ENCODE measurements around the gene TBKBP1.
"Not testable (repeated sequence)": the region's sequence is repeated elsewhere in the genome, so short reads cannot be mapped to it uniquely, and the experiment has no call there.

Gene TBKBP1

DNA sequence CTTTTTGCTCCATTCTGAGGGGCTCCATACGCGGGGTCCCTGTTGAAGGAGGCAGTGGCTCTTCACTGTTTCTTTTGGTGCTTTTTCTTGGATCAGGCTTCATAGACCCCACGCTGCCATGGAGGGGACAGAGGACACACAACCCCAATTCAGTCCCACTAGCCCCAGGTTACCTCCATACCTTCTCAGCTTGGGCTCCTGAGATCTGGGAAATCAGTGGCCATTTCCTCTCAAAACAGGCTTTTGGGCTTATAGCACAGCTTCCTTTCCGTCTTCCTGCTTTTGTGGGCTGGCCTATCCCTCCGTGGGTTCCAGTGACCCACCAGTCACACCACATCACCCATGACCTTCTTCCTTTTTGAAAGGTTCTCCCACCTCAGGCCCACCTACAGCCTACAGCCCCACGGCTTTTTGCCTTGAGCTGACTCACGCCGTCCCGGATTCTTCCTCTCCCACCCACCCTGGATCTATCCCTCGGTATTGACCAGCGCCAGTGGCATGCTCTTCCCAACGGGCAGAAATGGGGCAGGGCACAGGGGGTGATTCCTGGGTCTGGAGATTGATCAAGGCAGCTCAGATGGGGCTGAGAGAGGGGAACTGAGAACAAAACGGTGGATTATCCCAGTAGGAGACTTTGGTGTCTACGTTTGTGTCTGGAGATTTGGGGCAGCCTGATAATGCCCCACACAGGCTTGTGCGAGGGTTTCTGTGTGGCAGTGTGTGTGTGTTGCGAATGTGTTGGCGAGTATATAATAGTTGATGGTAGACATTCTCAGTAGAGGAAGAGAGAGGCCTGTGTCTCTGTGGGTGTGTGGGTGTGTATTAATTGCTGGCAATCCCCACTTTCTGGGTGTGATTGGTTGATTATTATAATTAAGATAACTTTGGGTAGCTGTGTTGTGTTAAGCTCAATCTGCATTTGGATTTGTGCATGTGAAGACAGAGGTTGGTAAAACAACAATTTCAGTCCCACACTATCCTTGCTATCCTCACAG, 42.8 kb downstream of the TBKBP1 start:
- H3K27ac ChIP-seq: no peak overlapping the region
- TF ChIP-seq, protein P1, sequence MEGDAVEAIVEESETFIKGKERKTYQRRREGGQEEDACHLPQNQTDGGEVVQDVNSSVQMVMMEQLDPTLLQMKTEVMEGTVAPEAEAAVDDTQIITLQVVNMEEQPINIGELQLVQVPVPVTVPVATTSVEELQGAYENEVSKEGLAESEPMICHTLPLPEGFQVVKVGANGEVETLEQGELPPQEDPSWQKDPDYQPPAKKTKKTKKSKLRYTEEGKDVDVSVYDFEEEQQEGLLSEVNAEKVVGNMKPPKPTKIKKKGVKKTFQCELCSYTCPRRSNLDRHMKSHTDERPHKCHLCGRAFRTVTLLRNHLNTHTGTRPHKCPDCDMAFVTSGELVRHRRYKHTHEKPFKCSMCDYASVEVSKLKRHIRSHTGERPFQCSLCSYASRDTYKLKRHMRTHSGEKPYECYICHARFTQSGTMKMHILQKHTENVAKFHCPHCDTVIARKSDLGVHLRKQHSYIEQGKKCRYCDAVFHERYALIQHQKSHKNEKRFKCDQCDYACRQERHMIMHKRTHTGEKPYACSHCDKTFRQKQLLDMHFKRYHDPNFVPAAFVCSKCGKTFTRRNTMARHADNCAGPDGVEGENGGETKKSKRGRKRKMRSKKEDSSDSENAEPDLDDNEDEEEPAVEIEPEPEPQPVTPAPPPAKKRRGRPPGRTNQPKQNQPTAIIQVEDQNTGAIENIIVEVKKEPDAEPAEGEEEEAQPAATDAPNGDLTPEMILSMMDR (conservative IDR thresholded peaks at IDR 0.05): no peak

DNA sequence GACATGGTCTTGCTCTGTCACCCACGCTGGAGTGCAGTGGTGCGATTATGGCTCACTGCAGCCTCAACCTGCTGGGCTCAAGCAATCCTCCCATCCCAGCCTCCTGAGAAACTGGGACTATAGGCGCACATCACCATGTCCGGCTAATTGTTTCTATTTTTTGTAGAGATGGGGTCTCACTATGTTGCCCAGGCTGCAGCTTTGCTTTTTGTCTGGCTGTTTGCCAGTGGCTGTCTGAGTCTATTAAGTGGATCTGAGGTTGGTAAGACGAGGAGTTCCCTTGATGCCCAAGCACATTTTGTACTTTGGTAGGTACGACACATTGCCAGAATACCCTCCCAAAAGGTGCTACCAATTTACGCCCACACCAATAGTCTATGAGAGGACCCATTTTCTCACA, 44.2 kb downstream of the TBKBP1 start:
- H3K27ac ChIP-seq: no peak overlapping the region
- TF ChIP-seq, protein P1 (conservative IDR thresholded peaks at IDR 0.05): no peak

DNA sequence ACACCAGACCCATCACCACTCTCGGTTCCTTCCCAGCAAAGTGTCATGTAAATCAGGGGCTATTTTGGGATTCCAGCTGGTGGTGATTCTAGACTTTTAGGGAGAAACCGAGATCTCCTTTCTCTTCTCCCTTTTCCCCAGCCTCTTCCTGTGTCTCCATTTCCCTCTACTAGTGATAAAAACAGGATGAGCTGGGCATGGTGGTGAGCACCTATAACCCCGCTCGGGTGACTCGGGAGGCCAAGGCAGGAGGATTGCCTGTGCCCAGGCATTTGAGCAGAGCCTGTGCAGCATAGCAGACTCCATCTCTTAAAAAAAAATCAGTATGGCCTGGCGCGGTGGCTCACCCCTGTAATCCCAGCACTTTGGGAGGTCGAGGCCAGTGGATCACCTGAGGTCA, 45.2 kb downstream of the TBKBP1 start:
- TF ChIP-seq, protein P1 (conservative IDR thresholded peaks at IDR 0.05): no peak
- no peak overlapping the region for H3K27ac ChIP-seq

DNA sequence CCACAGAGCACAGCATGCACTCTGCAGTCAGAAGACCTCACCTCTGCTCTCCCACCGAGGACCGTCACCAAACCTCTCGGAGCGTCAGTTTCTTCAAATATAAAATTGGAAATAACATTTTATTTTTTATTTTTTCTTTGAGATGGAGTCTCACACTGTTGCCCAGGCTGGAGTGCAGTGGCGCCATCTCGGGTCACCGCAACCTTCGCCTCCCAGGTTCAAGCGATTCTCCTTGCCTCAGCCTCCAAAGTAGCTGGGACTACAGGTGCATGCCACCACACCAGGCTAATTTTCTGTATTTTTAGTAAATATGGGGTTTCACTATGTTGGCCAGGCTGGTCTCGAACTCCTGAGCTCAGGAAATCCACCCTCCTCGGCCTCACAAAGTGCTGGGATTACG, 46.0 kb downstream of the TBKBP1 start:
- not testable (repeated sequence) for H3K27ac ChIP-seq

DNA sequence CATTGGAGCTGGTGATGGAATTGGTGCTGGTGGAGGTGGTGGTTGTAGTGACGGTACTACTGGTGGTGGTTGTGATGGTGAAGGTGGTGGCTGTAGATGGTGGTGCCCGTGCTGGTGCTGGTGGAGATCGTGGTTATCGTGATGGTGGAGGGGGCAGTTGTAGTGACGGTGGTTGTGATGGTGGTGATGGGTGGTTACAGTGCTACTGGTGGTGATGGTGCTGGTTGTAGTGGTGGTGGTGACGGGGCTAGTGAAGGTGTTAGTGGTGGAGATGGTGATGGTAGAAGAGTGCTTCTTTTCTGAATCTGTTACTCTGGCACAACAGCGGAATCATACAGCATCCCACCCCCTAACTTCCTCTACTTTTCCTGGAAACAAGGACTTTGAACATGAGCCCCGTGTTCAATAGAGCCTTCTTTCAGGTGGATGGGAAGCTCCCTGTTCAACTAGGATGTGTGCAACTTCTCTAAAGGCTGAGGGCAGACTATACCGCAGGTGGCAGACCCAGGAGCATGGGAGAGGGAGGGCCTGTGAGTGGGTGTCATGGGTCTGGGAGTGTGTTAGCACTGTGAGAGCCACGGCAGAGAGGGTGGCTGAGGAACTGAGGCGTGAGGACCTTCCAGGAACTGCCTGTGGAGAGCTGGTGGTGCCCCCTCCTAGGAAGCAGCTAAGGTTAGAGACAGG, 47.3 kb downstream of the TBKBP1 start:
- H3K27ac ChIP-seq: no peak overlapping the region
- TF ChIP-seq, protein P1 (conservative IDR thresholded peaks at IDR 0.05): no peak

DNA sequence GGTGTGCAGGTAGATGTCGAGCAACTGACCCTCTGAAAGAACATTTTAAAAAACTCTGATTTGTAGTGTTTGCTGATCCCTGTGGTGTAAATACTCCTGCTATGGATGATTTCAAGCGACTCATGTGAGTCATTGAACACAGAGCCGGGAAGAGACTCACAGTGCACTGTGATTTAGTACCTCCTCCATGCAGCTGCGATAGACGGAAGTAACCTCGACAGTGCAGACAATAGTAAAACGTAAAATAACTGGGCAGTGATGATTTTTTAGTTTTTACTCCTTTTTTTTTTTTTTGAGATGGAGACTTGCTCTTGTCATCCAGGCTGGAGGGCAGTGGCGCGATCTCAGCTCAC, 47.8 kb downstream of the TBKBP1 start:
- H3K27ac ChIP-seq: no peak overlapping the region
- TF ChIP-seq, protein P1 (conservative IDR thresholded peaks at IDR 0.05): no peak

DNA sequence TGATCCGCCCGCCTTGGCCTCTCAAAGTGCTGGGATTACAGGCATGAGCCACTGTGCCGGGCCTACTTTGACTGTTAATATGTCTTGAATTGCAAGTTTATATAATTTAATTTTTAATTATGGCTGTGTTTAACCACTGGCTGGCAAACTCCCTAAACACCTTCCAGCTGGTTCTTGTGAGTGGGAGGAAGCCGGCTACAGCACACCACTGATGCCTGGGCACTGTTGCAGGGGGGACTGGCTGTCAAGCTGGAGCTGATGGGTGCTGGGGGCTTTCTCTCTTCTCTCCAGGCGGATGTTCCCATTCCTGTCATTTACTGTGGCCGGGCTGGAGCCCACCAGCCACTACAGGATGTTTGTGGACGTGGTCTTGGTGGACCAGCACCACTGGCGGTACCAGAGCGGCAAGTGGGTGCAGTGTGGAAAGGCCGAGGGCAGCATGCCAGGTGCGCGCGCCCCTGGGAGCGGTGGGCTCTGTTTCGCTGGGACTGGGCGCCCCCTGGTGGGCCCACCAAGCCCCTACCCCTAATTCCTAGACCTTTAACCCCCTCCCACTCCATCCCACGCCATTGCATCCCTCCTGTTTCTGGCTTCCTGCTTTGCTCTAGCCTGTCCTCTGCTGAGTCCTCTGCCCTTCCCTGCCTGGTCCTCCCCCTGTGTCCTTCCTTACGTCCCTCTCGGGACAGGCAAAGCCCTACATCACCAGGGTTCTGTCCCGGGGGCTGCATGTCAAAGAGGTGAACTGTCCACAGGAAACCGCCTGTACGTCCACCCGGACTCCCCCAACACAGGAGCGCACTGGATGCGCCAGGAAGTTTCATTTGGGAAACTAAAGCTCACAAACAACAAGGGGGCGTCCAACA, 48.6 kb downstream of the TBKBP1 start:
- TF ChIP-seq, protein P1 (conservative IDR thresholded peaks at IDR 0.05): peak; percentile 49

More for the DNA sequence above, 48.6 kb downstream of the TBKBP1 start:
- no peak overlapping the region for H3K27ac ChIP-seq
